SKM-1 treated with dmso at 0.1 percent for 144 hours (cell line): Measurements from ENCODE around the gene SBF2.
"Not testable (repeated sequence)": the region's sequence is repeated elsewhere in the genome, so short reads cannot be mapped to it uniquely, and the experiment has no call there.

Source experiments
- DNase-seq: peaks from one replicate; lab custom pipeline; 2025; ENCODE audit not compliant: unreplicated experiment; lab: John Stamatoyannopoulos, UW

The SBF2 gene

GRCh38 chr11:10122326-10123197, 171.5 kb downstream of the SBF2 start:
- DNase-seq = no peak

GRCh38 chr11:10118865-10119264, 175.2 kb downstream of the SBF2 start:
- no peak for DNase-seq

GRCh38 chr11:10117709-10118351, 176.2 kb downstream of the SBF2 start:
- DNase-seq = no peak

GRCh38 chr11:10116588-10116987, 177.4 kb downstream of the SBF2 start:
- no peak for DNase-seq

GRCh38 chr11:10114593-10115404, 179.2 kb downstream of the SBF2 start:
- no peak for DNase-seq

GRCh38 chr11:10113852-10114251, 180.2 kb downstream of the SBF2 start:
- no peak for DNase-seq

GRCh38 chr11:10109806-10110205, 184.2 kb downstream of the SBF2 start:
- DNase-seq = no peak

GRCh38 chr11:10108915-10109680, 184.9 kb downstream of the SBF2 start:
- DNase-seq = no peak

- DNase-seq = no peak
Observed at GRCh38 chr11:10107497-10107896, 186.5 kb downstream of the SBF2 start.

GRCh38 chr11:10097615-10098014, 196.4 kb downstream of the SBF2 start:
- no peak for DNase-seq

GRCh38 chr11:10096987-10097386, 197.0 kb downstream of the SBF2 start:
- no peak for DNase-seq

GRCh38 chr11:10095412-10096208, 198.4 kb downstream of the SBF2 start:
- DNase-seq = no peak

GRCh38 chr11:10092426-10092825, 201.6 kb downstream of the SBF2 start:
- DNase-seq = no peak

- DNase-seq = peak; percentile 2
Observed at GRCh38 chr11:10091314-10092045, 202.5 kb downstream of the SBF2 start.

- DNase-seq = not testable (repeated sequence)
Observed at GRCh38 chr11:10087923-10088225, 206.1 kb downstream of the SBF2 start.

- DNase-seq = no peak
Observed at GRCh38 chr11:10087186-10087922, 206.7 kb downstream of the SBF2 start.

GRCh38 chr11:10080138-10080537, 213.9 kb downstream of the SBF2 start:
- no peak for DNase-seq

GRCh38 chr11:10076458-10077141, 217.4 kb downstream of the SBF2 start:
- peak; percentile 53 for DNase-seq
